Kidney (tissue), 14 donors: ENCODE results near the gene KCNK18. TPM values are rescaled to one million over a fixed set of nuclear protein-coding genes. Genes with fewer than 3 reads are reported as not detected.
A peak's percentile ranks its signal among the peaks of the same experiment; 100 is the strongest.

Experiments used
- DNase-seq, 5 donors: peaks; one replicate each; pipeline ENCODE4 v3.0.0-alpha.2; 2013 to 2020
- FAIRE-seq: peaks from 2 replicates; lab custom pipeline; 2012; peaks lifted over from hg19 to GRCh38; lab: Jason Lieb, UNC
- H3K27ac ChIP-seq, 2 donors: one replicate each; pipeline ENCODE4 v1.7.0; 2013; ENCODE audit warnings: low read depth in 2 of 2, low read length in 2 of 2, inconsistent platforms in 1 of 2
- H3K27me3 ChIP-seq: one replicate; pipeline ENCODE4 v1.7.1; 2013; ENCODE audit warnings: low read length, inconsistent platforms; ENCODE audit not compliant: control insufficient read depth, insufficient read depth
- H3K36me3 ChIP-seq, 3 donors: one replicate each; pipeline versions ENCODE4 v1.7.0 to v1.7.1; 2013; ENCODE audit warnings: low read length in 3 of 3, control low read depth in 1 of 3, inconsistent platforms in 1 of 3; ENCODE audit not compliant: insufficient read depth in 3 of 3, control insufficient read depth in 2 of 3
- H3K4me1 ChIP-seq, 3 donors: one replicate each; pipeline versions ENCODE4 v1.7.0 to v1.7.1; 2013; ENCODE audit warnings: low read length in 3 of 3, inconsistent platforms in 1 of 3, low read depth in 1 of 3; ENCODE audit not compliant: control insufficient read depth in 2 of 3, insufficient read depth in 2 of 3
- H3K4me3 ChIP-seq, 3 donors: one replicate each; pipeline versions ENCODE4 v1.7.0 to v1.8.1; 2013; ENCODE audit warnings: low read length in 3 of 3, control low read depth in 1 of 3, inconsistent platforms in 1 of 3
- H3K9ac ChIP-seq, 3 donors: one replicate each; pipeline versions ENCODE4 v1.7.0 to v1.7.1; 2013; ENCODE audit warnings: low read length in 3 of 3, control low read depth in 1 of 3, inconsistent platforms in 1 of 3
- H3K9me3 ChIP-seq, 3 donors: one replicate each; pipeline versions ENCODE4 v1.7.0 to v1.7.1; 2013; ENCODE audit warnings: low read length in 3 of 3, control low read depth in 1 of 3, inconsistent platforms in 1 of 3; ENCODE audit not compliant: control insufficient read depth in 2 of 3, insufficient read depth in 1 of 3
- CTCF ChIP-seq: IDR thresholded peaks from 3 replicates; pipeline ENCODE4 v1.5.1; 2012; ENCODE audit warnings: mild to moderate bottlenecking, moderate library complexity, borderline replicate concordance; ENCODE audit not compliant: insufficient read depth; ENCODE audit errors: extremely low read depth
- intact Hi-C: fragments of 100-400 bp; cut with DNase I; formaldehyde crosslinking; loops from one replicate; pipeline ENCODE4 v1.11.1; 2022
- polyA plus RNA-seq: library from polyadenylated mRNA; stranded (reverse); fragments of 350-450 nt; fragmentation: Illumina TruSeq; extraction: RNeasy Lipid Tissue Mini Kit (QIAGEN cat#74804); gene quantifications from one replicate; pipeline ENCODE4 v1.2.3, GENCODE V29; 2014; ENCODE audit warnings: low read depth, low replicate concordance; ENCODE audit not compliant: insufficient read depth
- total RNA-seq: library from RNA; stranded (reverse); fragmentation: NEBNext Ultra II Directional; extraction: Animal tissue kit (Norgen Biotek cat#: 25700); gene quantifications from one replicate; pipeline ENCODE4 v1.2.1, GENCODE V29; 2021
- donor health status: control.
- donor health status: control.
- donor health status: control.
- donor health status: control.
- donor health status: control.
- donor health status: DM: yes; HTN: yes; CAD: no.
- donor health status: Normal renal cell carcinoma (clear cell type).

Gene KCNK18
- total and polyA plus RNA-seq, 2 donors from 2014 or later = not detected

DNA sequence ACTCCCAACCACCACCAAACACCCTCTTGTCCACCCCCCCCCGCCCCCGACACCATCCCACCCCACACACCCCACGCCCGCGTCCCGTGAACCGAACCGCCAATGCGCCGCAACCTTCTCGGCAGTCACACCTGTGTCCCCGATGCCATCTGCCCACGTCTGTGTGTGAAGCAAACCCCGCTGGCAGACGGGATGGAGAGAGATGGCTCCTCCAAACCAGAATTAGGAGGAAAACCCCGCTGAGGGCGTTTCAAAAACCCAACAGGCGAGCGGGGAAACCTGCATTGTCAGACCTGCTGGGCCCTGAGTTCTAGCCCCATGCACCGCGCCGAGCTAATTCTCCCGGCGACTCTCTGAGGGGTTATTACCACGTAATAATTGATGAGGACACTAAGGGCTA lies 28.6 kb upstream of the KCNK18 start:
- Histone ChIP-seq H3K9me3 (no peaks in the 10 kb centered on the region), H3K27ac (no peak overlapping the region), H3K27me3 (peaks cover 76% of the 10 kb centered on the region), H3K36me3 (no peaks in the 10 kb centered on the region), H3K4me1 (peaks cover 0 to 17% (median 0%) of the 10 kb centered on the region in 3 donors), H3K9ac (no peak overlapping the region), H3K4me3 (no peak overlapping the region)
- DNase-seq (peak in 1 of 5 donors; percentile 47), FAIRE-seq (no peak)
- no peak for TF ChIP-seq CTCF
- intact Hi-C loops = no loop called here

GRCh38 chr10:117169480-117169879 lies 27.8 kb upstream of the KCNK18 start:
- H3K27me3 ChIP-seq = peaks cover 69% of the 10 kb centered on the region
- intact Hi-C loops = no loop called here
- H3K27ac ChIP-seq = no peak overlapping the region
- peaks cover 0 to 17% (median 3%) of the 10 kb centered on the region in 3 donors for H3K4me1 ChIP-seq
- no peaks in the 10 kb centered on the region for H3K9me3 ChIP-seq
- no peaks in the 10 kb centered on the region for H3K36me3 ChIP-seq
- no peak overlapping the region for H3K9ac ChIP-seq
- FAIRE-seq (no peak), DNase-seq (no peak)
- TF ChIP-seq CTCF = no peak
- H3K4me3 ChIP-seq = no peak overlapping the region

GRCh38 chr10:117170244-117170643 lies 27.0 kb upstream of the KCNK18 start:
- FAIRE-seq (no peak), DNase-seq (no peak)
- no peak for TF ChIP-seq CTCF
- no peak overlapping the region for H3K4me3 ChIP-seq
- intact Hi-C loops = no loop called here
- H3K27ac ChIP-seq = no peak overlapping the region
- H3K27me3 ChIP-seq = peaks cover 62% of the 10 kb centered on the region
- H3K9ac ChIP-seq = no peak overlapping the region
- H3K9me3 ChIP-seq = no peaks in the 10 kb centered on the region
- H3K4me1 ChIP-seq = peaks cover 0 to 18% (median 4%) of the 10 kb centered on the region in 3 donors
- H3K36me3 ChIP-seq = no peaks in the 10 kb centered on the region
